Heart left ventricle (tissue), 16 donors: ENCODE results near the gene LRRFIP1. TPM values are rescaled to one million over a fixed set of nuclear protein-coding genes. Genes with fewer than 3 reads are reported as not detected.
A peak's percentile ranks its signal among the peaks of the same experiment; 100 is the strongest.

Experiments used
- ATAC-seq, 4 donors: fragments of 200-7000 bp; cut with Tn5 transposase; one replicate each; pipeline ENCODE4 v1.9.1; 2020 to 2022; ENCODE audit warnings: moderate library complexity in 4 of 4, mild to moderate bottlenecking in 3 of 4, moderate number of reproducible peaks in 1 of 4
- DNase-seq, 5 donors: peaks; one replicate each; pipeline ENCODE4 v3.0.0-alpha.2; 2020
- H3K27ac ChIP-seq, 12 donors: fragments of 200-600 bp; sonication (generic) in 4 of 12; one replicate each; pipeline versions ENCODE4 v1.5.0 to v1.8.0; 2016 to 2022; ENCODE audit warnings: mild to moderate bottlenecking in 2 of 12
- H3K27me3 ChIP-seq, 9 donors: fragments of 200-600 bp; sonication (generic) in 2 of 9; one replicate each; pipeline versions ENCODE4 v1.5.1 to v1.8.0; 2016 to 2022; ENCODE audit warnings: mild to moderate bottlenecking in 3 of 9
- H3K36me3 ChIP-seq, 9 donors: fragments of 200-600 bp; sonication (generic) in 2 of 9; one replicate each; pipeline versions ENCODE4 v1.5.0 to v1.8.0; 2018 to 2022; ENCODE audit warnings: mild to moderate bottlenecking in 2 of 9
- H3K4me1 ChIP-seq, 12 donors: fragments of 200-600 bp; sonication (generic) in 4 of 12; one replicate each; pipeline versions ENCODE4 v1.5.0 to v1.8.0; 2016 to 2022; ENCODE audit warnings: mild to moderate bottlenecking in 3 of 12
- H3K4me3 ChIP-seq, 12 donors: fragments of 200-600 bp; sonication (generic) in 4 of 12; one replicate each; pipeline versions ENCODE4 v1.5.0 to v1.8.0; 2017 to 2022; ENCODE audit warnings: mild to moderate bottlenecking in 9 of 12, moderate library complexity in 4 of 12
- H3K9me3 ChIP-seq, 12 donors: fragments of 200-600 bp; sonication (generic) in 4 of 12; one replicate each; pipeline versions ENCODE4 v1.5.0 to v1.8.0; 2016 to 2022; ENCODE audit warnings: mild to moderate bottlenecking in 1 of 12
- POLR2A ChIP-seq, 2 donors: fragments of 450-650 bp; IDR thresholded peaks; one replicate each; pipeline ENCODE4 v1.6.1; 2017; ENCODE audit warnings: antibody characterized with exemption in 2 of 2, mild to moderate bottlenecking in 2 of 2, moderate library complexity in 2 of 2
- WGBS, 4 donors: extraction: QIAGEN DNeasy Blood & Tissue Kit in 2 of 4; methylation state at CpG; one replicate each; pipeline versions ENCODE4 v1.1.5 to v1.1.7; 2013 to 2018; 5-methylcytosine and 5-hydroxymethylcytosine counted together
- intact Hi-C, 10 donors: fragments of 100-400 bp; cut with DNase I; formaldehyde crosslinking; loops; one replicate each; pipeline versions ENCODE4 v1.11.1 to v1.14.2; 2022
- polyA plus RNA-seq, 2 donors: library from polyadenylated mRNA; stranded (reverse); fragments of 200-250 nt; gene quantifications; one replicate each; pipeline ENCODE4 v1.2.3, GENCODE V29; 2013
- total RNA-seq, 9 donors: library from RNA; depleted of rRNA in 2 of 9; stranded (reverse); fragments of >200 nt in 2 of 9; fragmentation: NEBNext Ultra II Directional in 3 of 9; extraction: Animal tissue kit (Norgen Biotek cat#: 25700) in 3 of 9; gene quantifications; one replicate each; pipeline versions ENCODE4 v1.1.0 to v1.2.4, GENCODE V29; 2016 to 2023
- TF ChIP-seq, protein P1 (sequence below), 12 donors: fragments of 200-600 bp; sonication (generic) in 4 of 12; IDR thresholded peaks; one replicate each; pipeline versions ENCODE4 v1.5.0 to v1.8.0; 2018 to 2022; ENCODE audit warnings: antibody characterized with exemption in 12 of 12, mild to moderate bottlenecking in 5 of 12
- donor health status: ischemic (EF 13 %, LVEDD 7.1; RV severe dilation, severe dysfunction).
- donor health status: healthy with polysubstance abuse.
- donor health status: DM: no; HTN: yes; CAD: no.
- donor health status: DM: no; HTN: no; CAD: no.
- donor health status: ischemic (EF 25% LVEDD 6.9; RV normal size, moderate dysfunction).
- donor health status: ischemic (EF 25% LVEDD 5.7; RV mildly dilated, moderate dysfunction).
- donor health status: healthy.
- donor health status: DM: yes; HTN: yes; CAD: no.
- donor health status: ischemic (EF 35%, LVEDD 5.7; RV mildly dilated, moderate dysfunction).
- donor health status: nonischemic (EF 11% LVEDD 7.7; RV severe dilation, severe dysfunction).
- donor health status: DM: yes; HTN: yes; CAD: no.
- donor health status: PGD.
- donor health status: ischemic (EF 29% LVEDD 5.4; RV normal size, mild dysfunction).
- donor health status: nonischemic (EF 23%, LVEDD 6.1; RV moderate dilation, normal function).

LRRFIP1 gene
- total and polyA plus RNA-seq, 11 donors = 78.7 to 151 (median 111) TPM

DNA sequence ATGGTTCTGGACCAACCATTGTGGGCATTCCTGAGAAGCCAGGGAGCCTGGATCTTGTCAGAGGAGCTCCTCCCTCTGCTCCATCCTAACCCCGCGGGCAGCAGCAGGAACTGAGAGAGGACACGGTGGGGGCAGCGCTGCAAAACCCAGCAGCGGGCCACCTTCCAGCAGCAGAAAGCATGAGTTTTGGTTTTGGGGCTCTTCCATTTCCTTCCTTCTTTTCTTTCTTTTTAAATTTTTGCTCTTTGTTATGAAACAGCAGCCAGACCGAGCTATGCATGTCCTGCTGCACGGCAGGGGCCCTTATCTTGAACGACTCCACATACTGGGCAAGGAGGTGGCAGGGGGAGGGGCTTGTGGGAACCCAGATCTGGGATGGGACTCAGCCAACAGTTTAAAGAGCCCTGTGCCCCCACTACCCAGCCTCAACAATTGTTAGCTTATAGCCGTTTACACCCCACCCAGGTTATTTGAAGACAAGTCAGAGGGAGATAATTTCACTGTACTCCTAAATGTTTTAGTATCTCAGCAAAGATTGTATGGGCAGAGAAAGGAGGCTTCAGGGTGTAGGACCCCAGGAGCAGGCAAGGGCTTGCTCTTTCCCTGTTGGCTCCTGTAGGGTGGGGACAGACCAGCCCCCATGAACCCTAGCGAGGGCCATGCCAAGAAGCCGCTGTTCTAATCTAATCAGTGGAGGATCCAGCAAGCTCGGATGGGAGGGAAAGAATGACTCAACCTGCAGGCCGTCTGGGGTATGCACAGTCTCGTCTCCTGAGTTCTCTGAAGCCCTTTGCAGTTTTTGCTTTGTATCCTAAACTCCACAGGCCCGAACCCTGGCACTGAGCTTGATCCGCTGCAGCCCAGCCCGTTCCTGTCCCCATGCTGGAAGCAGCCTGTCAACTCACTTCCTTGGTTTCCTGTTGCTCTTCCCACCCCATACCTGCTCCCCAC lies 75.3 kb downstream of the LRRFIP1 start:
- DNase-seq = peak; percentile 61 to 80 (median 70)
- WGBS, 4 donors = 5 to 10% (median 5%) methylated on average over 17 of the region's 17 CpGs
- peak; percentile 52 to 69 (median 58) for ATAC-seq
- intact Hi-C loops = loop anchor here in 3 of 10 donors (2.0 to 5.0 kb wide), 2 partner anchors 35 to 36 kb away; no protein-coding TSS in a partner anchor
- TF ChIP-seq, protein P1, sequence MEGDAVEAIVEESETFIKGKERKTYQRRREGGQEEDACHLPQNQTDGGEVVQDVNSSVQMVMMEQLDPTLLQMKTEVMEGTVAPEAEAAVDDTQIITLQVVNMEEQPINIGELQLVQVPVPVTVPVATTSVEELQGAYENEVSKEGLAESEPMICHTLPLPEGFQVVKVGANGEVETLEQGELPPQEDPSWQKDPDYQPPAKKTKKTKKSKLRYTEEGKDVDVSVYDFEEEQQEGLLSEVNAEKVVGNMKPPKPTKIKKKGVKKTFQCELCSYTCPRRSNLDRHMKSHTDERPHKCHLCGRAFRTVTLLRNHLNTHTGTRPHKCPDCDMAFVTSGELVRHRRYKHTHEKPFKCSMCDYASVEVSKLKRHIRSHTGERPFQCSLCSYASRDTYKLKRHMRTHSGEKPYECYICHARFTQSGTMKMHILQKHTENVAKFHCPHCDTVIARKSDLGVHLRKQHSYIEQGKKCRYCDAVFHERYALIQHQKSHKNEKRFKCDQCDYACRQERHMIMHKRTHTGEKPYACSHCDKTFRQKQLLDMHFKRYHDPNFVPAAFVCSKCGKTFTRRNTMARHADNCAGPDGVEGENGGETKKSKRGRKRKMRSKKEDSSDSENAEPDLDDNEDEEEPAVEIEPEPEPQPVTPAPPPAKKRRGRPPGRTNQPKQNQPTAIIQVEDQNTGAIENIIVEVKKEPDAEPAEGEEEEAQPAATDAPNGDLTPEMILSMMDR (IDR thresholded peaks at IDR 0.05) = no peak
- no peak for TF ChIP-seq POLR2A (IDR thresholded peaks at IDR 0.05)
- peak overlapping the region in 9 of 12 donors; percentile 5 to 34 (median 21) for H3K4me3 ChIP-seq
- H3K27me3 ChIP-seq = no peaks in the 10 kb centered on the region
- H3K4me1 ChIP-seq = peaks cover 57 to 100% (median 98%) of the 10 kb centered on the region in 12 donors
- H3K27ac ChIP-seq = peak overlapping the region; percentile 56 to 98 (median 84)
- H3K36me3 ChIP-seq = no peaks in the 10 kb centered on the region
- no peaks in the 10 kb centered on the region for H3K9me3 ChIP-seq

DNA sequence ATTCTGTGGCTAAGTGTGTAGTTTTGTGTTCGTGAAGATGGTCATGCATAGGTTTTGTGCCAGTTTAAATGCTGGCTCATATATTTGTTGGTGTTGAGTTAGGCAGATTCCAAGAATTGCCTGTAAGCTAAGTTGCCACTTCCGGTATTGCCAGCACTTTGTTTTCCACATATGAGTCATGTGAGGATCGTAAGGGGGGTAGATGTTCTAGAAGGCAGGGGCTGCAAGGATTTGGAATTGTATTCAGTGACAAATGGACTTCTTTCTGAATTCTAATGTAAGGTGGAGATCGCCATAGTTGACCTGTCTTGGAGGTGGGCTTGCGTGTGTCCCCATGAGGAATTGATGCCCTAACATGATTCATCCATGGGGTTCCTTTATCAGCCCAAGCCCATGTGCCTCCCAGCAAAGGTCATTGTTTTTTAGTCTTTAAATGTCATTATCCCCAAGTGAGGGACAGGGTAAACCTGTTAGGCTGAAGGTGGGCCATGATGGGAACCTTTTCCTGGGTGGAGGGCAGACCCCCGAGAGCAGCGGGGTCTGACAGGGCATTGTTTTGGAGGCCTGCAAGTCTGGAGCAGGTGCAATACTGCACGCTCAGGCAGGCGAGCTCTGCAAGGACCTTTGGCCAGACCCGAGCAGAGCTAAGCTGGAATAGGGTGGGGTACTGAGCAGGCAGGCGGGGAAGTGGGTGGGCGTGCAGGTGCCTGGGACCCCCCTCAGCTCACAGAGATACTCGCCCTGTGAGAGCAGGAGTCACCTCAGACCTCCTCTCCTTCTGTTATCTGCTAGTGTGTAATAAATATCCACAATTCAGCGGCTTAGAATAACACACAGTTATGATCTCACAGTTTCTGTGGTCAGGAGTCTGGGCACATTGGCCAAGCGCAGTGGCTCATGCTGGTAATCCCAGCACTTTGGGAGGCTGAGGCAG lies 77.4 kb downstream of the LRRFIP1 start:
- Histone ChIP-seq H3K4me3 (peak overlapping the region in 1 of 12 donors; percentile 7), H3K36me3 (peaks cover 0 to 17% (median 9%) of the 10 kb centered on the region in 9 donors), H3K4me1 (peaks cover 45 to 98% (median 91%) of the 10 kb centered on the region in 12 donors), H3K27ac (peak overlapping the region in 8 of 12 donors; percentile 39 to 98 (median 84)), H3K27me3 (no peaks in the 10 kb centered on the region), H3K9me3 (no peaks in the 10 kb centered on the region)
- intact Hi-C loops = loop anchor here in 2 of 10 donors (5.0 kb wide), 1 partner anchor 33 kb away; no protein-coding TSS in a partner anchor
- TF ChIP-seq POLR2A (IDR thresholded peaks at IDR 0.05) = no peak
- TF ChIP-seq, protein P1 (IDR thresholded peaks at IDR 0.05) = no peak
- 68 to 74% (median 70%) methylated on average over 13 to 15 of the region's 15 CpGs for WGBS, 4 donors
- DNase-seq = no peak
- ATAC-seq = no peak

DNA sequence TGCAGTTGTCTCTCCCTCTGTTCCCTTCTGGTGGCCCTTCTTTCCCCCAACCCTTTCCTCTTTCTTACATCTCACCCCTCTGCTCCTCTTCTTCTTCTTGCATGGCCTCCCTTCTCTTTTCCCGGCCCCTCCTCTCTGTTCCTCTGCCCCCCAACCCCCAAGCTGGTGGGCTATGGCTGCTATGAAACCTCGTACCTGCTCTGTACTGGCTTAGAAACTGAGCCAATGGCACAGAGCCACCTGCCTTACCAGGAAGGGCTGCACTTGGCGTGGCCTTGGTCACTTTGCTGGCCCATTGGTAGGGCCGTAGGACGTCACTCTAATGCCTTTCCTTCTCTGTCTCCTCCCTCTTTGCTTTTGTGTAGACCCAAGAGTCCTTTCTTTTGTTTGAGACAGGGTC lies 78.9 kb downstream of the LRRFIP1 start:
- no peaks in the 10 kb centered on the region for H3K9me3 ChIP-seq
- no peaks in the 10 kb centered on the region for H3K27me3 ChIP-seq
- DNase-seq (no peak), ATAC-seq (no peak)
- peaks cover 0 to 32% (median 24%) of the 10 kb centered on the region in 9 donors for H3K36me3 ChIP-seq
- H3K27ac ChIP-seq = peak overlapping the region in 9 of 12 donors; percentile 4 to 98 (median 65)
- WGBS, 4 donors = 91 to 97% (median 93%) methylated on average over 5 of the region's 5 CpGs
- H3K4me3 ChIP-seq = no peak overlapping the region
- intact Hi-C loops = no loop called here
- H3K4me1 ChIP-seq = peaks cover 31 to 84% (median 76%) of the 10 kb centered on the region in 12 donors
- TF ChIP-seq POLR2A (IDR thresholded peaks at IDR 0.05) = no peak
- TF ChIP-seq, protein P1 (IDR thresholded peaks at IDR 0.05) = no peak
